HG02798 (cell line): Measurements from ENCODE around the gene CAPS.

Experiments
- ATAC-seq: cut with Tn5 transposase; IDR thresholded peaks from one replicate; pipeline ENCODE4 v1.9.1; 2021; ENCODE audit warnings: mild to moderate bottlenecking; ENCODE audit not compliant: unreplicated experiment, poor library complexity

CAPS gene

DNA sequence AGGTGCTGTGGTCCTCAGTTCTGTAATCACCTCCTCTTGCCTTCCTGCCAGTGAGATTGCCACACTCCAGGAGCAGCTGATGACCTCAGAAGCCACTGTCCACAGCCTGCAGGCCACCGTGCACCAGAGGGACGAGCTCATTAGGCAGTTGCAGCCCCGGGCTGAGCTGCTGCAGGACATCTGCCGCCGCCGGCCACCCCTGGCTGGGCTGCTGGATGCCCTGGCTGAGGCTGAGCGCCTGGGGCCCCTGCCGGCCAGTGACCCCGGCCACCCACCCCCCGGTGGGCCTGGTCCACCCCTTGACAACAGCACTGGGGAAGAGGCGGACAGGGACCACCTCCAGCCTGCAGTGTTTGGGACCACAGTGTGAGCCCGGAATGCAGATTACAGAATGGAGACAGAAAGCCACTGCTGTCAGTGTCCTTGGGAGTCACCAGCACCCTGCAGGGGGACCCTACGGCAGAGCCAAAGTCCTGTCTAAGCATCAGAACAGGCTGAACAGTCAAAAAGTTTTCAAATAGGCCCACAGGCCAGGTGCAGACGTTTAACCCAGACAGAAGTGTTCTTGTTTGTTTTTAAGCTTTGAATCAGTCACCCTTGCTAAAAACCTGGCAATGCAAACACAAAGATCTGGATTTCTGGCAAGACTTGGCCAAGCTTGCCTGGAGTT, 5.1 kb upstream of the CAPS start:
- no peak for ATAC-seq

DNA sequence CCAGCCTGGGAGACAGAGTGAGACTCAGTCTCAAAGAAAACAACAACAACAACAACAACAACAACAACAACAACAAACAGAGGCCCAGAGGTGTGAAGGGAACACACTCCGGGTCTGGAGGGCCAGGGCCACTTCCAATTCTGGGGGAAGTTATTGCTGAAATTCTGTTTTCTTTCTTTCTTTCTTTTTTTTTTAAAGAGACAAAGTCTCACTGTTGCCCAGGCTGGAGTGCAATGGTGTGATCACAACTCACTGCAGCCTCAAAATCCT, 3.5 kb upstream of the CAPS start:
- ATAC-seq = no peak

DNA sequence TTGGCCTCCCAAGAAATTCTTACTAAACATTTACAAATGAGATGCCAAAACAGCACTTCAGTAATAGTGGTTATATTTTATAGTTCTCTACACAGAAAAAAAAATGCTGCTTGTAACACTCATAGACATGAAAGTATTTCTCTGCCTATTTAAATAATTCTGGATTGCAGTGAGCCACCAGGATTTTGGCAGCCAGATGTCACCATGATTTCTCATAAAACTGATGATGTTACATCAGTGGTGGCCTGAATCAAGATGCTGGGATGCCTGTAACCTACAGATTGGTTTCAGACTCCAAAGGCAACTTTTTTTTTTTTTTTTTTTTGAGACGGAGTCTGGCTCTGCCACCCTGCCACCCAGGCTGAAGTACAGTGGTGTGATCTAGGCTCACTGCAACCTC, 2.7 kb upstream of the CAPS start:
- ATAC-seq = no peak

GRCh38 chr19:5914358-5914774, 312 bp downstream of the CAPS start:
- no peak for ATAC-seq

DNA sequence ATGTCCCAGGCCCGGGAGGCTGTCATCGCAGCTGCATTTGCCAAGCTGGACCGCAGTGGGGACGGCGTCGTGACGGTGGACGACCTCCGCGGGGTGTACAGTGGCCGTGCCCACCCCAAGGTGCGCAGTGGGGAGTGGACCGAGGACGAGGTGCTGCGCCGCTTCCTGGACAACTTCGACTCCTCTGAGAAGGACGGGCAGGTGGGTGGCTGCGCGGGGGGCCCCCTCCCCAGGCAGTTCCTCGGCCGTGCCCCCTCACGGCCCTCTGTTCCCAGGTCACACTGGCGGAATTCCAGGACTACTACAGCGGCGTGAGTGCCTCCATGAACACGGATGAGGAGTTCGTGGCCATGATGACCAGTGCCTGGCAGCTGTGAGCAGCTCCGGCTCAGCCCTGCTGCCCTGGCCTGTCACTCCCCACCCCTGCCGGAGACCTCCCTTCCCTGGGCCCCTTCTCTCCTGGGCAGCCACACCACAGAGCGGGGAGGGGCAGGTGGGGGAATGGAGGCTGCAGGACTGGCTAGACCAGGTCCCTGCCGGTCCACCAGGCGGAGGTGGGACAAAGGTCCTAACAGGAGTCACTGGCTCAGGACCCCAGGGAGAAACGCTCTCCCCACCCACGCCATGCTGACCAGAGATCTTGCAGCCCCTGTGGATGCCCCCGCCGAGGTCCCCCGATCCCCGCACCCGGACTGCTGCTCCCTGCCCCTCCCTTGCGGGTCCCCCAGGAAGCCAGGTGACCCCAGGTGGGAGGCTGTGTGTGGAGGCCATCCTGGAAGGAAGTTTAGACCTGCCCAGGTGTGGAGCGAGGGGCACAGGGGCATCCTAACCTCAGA, 1.1 kb downstream of the CAPS start:
- ATAC-seq = no peak

GRCh38 chr19:5915782-5916165, 1.7 kb downstream of the CAPS start:
- ATAC-seq = no peak

GRCh38 chr19:5916181-5916708, 2.2 kb downstream of the CAPS start:
- no peak for ATAC-seq

- ATAC-seq = no peak
Measured at GRCh38 chr19:5917431-5918107, 3.5 kb downstream of the CAPS start.

DNA sequence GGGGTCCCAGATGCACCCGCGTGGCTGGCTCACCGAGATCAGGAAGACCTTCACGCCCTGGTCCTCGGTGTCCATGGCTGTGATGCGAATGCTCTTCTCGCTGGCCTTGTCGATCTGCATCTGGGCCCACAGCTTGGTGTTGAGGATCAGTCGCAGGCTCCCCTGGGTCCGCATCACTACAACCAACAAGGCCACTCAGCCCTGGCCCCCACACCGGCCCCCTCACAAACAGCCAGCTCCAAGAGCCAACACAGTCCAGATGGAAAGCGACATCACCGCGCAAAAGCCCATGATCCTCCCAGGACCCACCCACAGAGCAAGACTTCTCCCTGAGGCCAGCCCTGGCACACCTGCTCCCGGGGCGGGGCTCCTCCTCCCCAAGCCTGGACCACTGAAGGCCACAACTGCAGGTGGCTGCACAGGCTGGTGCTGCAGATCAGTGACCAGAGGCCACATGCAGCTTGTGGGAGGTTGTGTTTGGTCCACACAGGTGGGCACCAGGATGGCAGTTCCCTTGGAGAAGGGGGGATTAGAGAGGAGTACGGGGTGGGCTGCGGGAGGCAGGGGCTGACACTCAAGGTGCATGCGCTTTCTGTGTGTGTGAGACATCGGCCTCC, 4.5 kb downstream of the CAPS start:
- no peak for ATAC-seq

DNA sequence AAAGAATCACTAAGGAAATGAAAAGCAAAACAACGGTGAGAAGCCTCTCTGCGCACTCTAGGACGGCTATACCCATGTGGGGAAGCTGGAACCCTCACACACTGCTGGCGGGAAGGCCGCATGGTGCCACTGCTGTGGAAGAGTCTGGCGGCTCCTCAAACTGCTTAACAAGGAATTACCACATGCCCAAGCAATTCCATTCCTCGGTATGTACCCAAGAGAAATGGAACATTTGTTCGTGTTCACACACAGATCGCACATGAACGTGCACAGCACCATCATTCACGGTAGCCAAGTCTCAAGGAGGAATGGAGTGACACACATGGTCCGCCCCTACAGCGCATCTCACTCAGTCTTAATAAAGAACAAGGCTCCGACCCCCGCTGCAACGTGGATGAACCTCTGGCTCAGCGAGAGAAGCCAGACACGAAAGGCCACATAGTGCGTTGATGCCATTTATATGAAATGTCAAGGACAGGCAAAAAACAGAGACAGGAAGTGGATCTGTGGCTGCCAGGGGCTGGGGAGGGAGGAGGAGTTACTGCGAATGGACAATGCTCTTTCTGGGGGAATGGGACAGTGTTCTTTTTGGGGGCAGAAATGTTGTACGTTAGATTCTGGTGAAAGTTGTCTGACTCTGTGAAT, 7.6 kb downstream of the CAPS start:
- no peak for ATAC-seq

GRCh38 chr19:5922161-5922545, 8.1 kb downstream of the CAPS start:
- ATAC-seq = no peak

DNA sequence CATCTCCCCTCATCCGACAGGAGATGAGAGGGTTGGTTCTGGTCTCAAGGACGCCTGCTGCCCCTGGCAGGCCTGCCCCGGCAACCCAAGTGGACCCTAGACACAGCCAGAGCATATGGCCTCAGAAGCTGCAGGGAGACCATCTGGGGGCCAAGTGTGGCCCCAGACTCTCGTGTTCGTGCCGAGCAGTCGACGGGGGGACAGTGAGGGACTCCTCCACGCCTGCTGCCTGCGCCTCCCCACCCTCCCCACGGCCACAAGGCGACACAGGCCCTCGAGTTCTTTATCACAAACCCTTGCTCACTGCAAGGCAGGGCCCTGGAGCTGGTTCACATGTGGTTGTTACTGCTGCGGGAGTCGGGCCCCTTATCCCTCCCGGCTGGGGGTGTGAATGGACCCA, 9.3 kb downstream of the CAPS start:
- ATAC-seq = no peak

GRCh38 chr19:5925830-5926427, 11.9 kb downstream of the CAPS start:
- ATAC-seq = no peak

DNA sequence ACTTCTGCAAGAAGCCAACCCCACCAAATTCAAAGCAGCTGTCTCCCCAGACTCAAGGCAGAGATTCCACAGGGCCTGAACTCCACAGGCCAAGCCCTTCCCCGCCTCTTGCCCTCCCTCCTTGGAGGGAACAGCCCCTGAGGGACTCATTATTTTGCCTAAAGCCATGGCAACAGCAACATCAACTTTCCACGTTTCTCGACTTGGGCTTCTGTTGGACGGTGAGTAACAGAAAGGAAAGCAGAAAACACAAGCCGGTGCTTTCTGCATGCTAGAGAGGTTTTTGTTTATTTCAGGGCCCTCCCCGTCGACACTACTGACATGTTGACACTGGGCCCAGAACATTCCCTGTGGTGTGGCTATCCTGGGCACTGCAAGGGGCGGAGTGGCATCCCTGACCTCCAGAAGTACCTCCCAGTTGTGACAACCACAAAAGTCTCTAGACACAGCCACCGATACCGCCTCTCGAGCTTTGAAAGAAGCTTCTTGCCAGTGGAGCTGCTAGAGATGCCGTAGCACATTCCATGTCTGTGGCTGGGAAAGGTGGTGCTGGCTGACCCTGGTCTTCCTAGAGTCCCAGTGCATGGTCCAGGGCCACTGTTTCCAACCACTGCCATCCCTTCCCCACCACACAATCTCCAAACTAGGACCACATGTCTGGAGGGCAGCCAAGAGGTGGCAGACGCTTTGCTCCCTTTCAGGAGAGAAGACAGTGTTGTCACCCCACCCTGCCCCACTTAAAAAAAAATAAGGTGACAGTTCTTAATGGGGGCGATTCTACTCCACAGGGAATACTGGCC, 12.8 kb downstream of the CAPS start:
- no peak for ATAC-seq

- peak; percentile 71 for ATAC-seq
Measured at GRCh38 chr19:5927441-5927821, 13.4 kb downstream of the CAPS start.

DNA sequence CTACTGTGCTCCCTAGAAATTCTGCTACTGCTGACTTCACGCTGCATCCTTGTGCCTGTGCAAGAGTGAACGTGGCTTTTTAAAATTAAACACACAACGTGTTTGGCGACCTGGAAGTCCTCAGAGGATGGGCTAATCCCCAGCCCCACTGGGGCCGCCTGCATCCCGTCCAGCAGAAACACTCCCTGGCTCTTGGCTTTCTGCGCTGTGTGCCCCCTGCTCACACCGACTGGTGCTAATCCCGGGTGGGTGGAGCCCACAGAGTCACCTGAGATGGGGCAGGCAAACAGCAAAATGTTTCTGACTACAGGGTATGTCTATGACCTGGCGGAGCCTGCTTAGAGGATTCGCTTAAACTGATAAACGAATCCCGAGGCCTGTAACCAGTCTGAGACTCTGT, 15.1 kb downstream of the CAPS start:
- no peak for ATAC-seq

DNA sequence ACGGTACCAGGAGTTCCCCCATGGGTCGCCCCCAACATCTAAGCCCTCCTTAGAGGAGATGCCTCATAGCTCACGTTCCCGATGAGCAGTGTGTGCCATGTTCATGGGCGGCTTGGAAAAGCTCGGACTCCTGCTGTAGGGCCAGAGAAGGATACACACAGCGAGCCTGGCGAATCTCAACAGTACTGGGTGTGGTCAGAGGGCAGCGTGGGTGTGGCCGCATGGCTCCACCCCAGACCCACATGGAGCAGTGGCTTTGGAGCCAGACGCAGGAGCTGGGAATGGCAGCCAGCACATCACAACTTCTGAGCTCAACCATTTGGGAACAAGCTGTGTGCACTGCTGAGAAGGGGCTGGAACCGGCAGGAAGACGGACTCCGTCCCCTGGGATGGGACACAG, 15.6 kb downstream of the CAPS start:
- no peak for ATAC-seq

DNA sequence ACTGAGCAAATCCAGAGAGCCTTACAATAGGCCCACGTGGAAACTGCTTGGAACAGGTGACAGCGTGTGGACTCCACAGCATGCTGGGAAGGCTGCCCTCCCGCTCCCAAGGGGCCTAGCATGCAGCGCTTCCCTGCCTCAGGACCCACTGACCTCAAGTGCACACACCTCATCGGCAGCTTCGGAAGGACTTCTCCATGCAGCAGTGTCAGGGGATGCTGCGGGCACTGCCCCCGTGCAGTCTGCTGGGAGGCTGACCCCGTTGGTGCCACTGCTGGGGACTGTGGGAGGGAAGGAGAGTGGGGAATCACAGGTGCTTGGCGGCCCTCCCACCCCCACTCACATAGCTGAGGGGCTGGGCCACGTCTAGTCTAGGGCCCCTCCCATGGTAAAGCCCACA, 17.2 kb downstream of the CAPS start:
- no peak for ATAC-seq

DNA sequence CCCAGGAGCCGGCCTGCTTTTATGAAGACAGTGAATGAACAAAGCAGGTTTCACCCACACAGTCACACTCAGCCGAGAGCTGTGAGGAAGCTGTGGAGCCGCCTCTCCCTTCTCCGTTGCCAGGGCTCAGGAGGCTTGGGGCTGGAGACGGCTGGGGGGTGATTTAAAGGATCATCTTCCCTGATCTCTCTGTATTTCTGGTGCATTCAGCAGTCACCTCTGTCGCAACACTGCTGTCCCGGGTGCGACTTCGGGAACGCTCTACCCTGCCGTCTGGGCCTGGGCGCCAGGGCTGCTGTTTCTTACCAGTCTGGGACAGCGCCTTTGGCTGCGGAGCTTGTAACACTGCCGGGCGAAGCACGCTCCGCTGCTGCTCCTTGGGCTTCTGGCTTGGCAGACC, 18.1 kb downstream of the CAPS start:
- no peak for ATAC-seq
